OCI-LY3 (cell line): ENCODE results near the gene FAM110A.

Source experiments
- H2AFZ ChIP-seq: fragments of 200-600, 300-600 bp; shearing (Covaris generic); 2 replicates; pipeline ENCODE4 v1.6.0; 2014; ENCODE audit warnings: antibody characterized with exemption, low read depth, low read length
- H3K27ac ChIP-seq: fragments of 200-600, 300-600 bp; sonication (generic); 2 replicates; pipeline ENCODE4 v1.5.1; 2014; ENCODE audit warnings: mild to moderate bottlenecking, low read length, moderate library complexity, mixed read lengths
- H3K27me3 ChIP-seq: fragments of 200-600, 300-600 bp; sonication (generic); 2 replicates; pipeline ENCODE4 v1.6.1; 2014; ENCODE audit warnings: low read depth, low read length, mixed read lengths
- H3K36me3 ChIP-seq: fragments of 200-600, 300-600 bp; sonication (generic); replicated peaks from 2 replicates; pipeline ENCODE3; 2014; ENCODE audit warnings: low read depth, low read length, mixed read lengths
- H3K4me1 ChIP-seq: fragments of 300-600, 200-600 bp; sonication (generic); 2 replicates; pipeline ENCODE4 v1.6.1; 2014; ENCODE audit warnings: low read length, mixed read lengths
- H3K4me2 ChIP-seq: fragments of 200-600, 300-600 bp; sonication (generic); 2 replicates; pipeline ENCODE4 v1.6.1; 2014; ENCODE audit warnings: low read length, mixed read lengths
- H3K4me3 ChIP-seq: fragments of 300-600, 200-600 bp; sonication (generic); 2 replicates; pipeline ENCODE4 v1.5.1; 2014; ENCODE audit warnings: antibody characterized with exemption, mild to moderate bottlenecking, low read length, moderate library complexity
- H3K79me2 ChIP-seq: fragments of 300-600, 200-600 bp; shearing (Covaris generic); 2 replicates; pipeline ENCODE4 v1.6.1; 2014; ENCODE audit warnings: mild to moderate bottlenecking, low read length, mixed read lengths
- H3K9ac ChIP-seq: fragments of 300-600, 200-600 bp; shearing (Covaris generic); 2 replicates; pipeline ENCODE4 v1.6.0; 2014; ENCODE audit warnings: mild to moderate bottlenecking, low read length, moderate library complexity
- H3K9me3 ChIP-seq: fragments of 200-600, 300-600 bp; shearing (Covaris generic); 2 replicates; pipeline ENCODE4 v1.6.1; 2014; ENCODE audit warnings: low read length, mixed read lengths; ENCODE audit not compliant: insufficient read depth
- H4K20me1 ChIP-seq: fragments of 200-600, 300-600 bp; sonication (generic); 2 replicates; pipeline ENCODE4 v1.6.1; 2016; ENCODE audit warnings: low read length, mixed read lengths; ENCODE audit not compliant: insufficient read depth
- CTCF ChIP-seq: fragments of 200-600, 300-600 bp; sonication (generic); IDR thresholded peaks from 2 replicates; pipeline ENCODE4 v1.5.1; 2014; ENCODE audit warnings: antibody characterized with exemption, low read length, low read depth
- EZH2phosphoT487 ChIP-seq: fragments of 200-600 bp; shearing (Covaris generic); IDR thresholded peaks from 2 replicates; pipeline ENCODE4 v1.6.1; 2018; ENCODE audit warnings: antibody characterized with exemption, mixed run types, low read depth

FAM110A gene

GRCh38 chr20:881783-882144 is 48.2 kb downstream of the FAM110A start:
- 0 out of 2 replicates have a peak, but pooled peaks cover 5% of the 10 kb centered on the region for H3K27me3 ChIP-seq
- no peaks in the 10 kb centered on the region; the same call in 1 of the 2 replicates for H4K20me1 ChIP-seq
- peaks cover 7% of the 10 kb centered on the region for H3K4me1 ChIP-seq
- peak overlapping the region; percentile 18; the same call in 1 of the 2 replicates for H3K4me2 ChIP-seq
- H2AFZ ChIP-seq = no peak overlapping the region
- no peaks in the 10 kb centered on the region for H3K36me3 ChIP-seq
- no peaks in the 10 kb centered on the region for H3K9me3 ChIP-seq
- no peak for TF ChIP-seq EZH2phosphoT487
- no peak for TF ChIP-seq CTCF
- H3K79me2 ChIP-seq = no peaks in the 10 kb centered on the region
- H3K4me3 ChIP-seq = no peak overlapping the region
- H3K27ac ChIP-seq = no peak overlapping the region
- no peak overlapping the region for H3K9ac ChIP-seq

- no peaks in the 10 kb centered on the region for H3K79me2 ChIP-seq
- no peaks in the 10 kb centered on the region for H3K36me3 ChIP-seq
- no peaks in the 10 kb centered on the region for H3K9me3 ChIP-seq
- no peak overlapping the region for H3K9ac ChIP-seq
- no peak overlapping the region for H3K27ac ChIP-seq
- no peak overlapping the region for H3K4me3 ChIP-seq
- no peaks in the 10 kb centered on the region for H3K27me3 ChIP-seq
- peaks cover 7% of the 10 kb centered on the region for H3K4me1 ChIP-seq
- no peak overlapping the region for H2AFZ ChIP-seq
- H4K20me1 ChIP-seq = no peaks in the 10 kb centered on the region
- no peak overlapping the region for H3K4me2 ChIP-seq
- TF ChIP-seq EZH2phosphoT487 (no peak), CTCF (no peak)
These were observed 51.8 kb downstream of the FAM110A start for GRCh38 chr20:884983-885952.

- Histone ChIP-seq H3K4me3 (no peak overlapping the region), H3K9ac (no peak overlapping the region), H3K4me1 (no peaks in the 10 kb centered on the region), H3K36me3 (no peaks in the 10 kb centered on the region), H3K9me3 (no peaks in the 10 kb centered on the region), H3K4me2 (no peak overlapping the region), H3K79me2 (no peaks in the 10 kb centered on the region), H4K20me1 (no peaks in the 10 kb centered on the region), H3K27ac (no peak overlapping the region), H2AFZ (no peak overlapping the region), H3K27me3 (no peaks in the 10 kb centered on the region)
- TF ChIP-seq CTCF = no peak
- TF ChIP-seq EZH2phosphoT487 = no peak
These were observed 53.6 kb downstream of the FAM110A start for GRCh38 chr20:887137-887536.

GRCh38 chr20:888057-888456 is 54.5 kb downstream of the FAM110A start:
- Histone ChIP-seq H3K79me2 (no peaks in the 10 kb centered on the region), H3K9me3 (no peaks in the 10 kb centered on the region), H3K27me3 (no peaks in the 10 kb centered on the region), H3K27ac (no peak overlapping the region), H3K36me3 (no peaks in the 10 kb centered on the region), H3K9ac (no peak overlapping the region), H3K4me3 (no peak overlapping the region), H4K20me1 (no peaks in the 10 kb centered on the region), H3K4me2 (no peak overlapping the region), H3K4me1 (no peaks in the 10 kb centered on the region), H2AFZ (no peak overlapping the region)
- TF ChIP-seq EZH2phosphoT487 (no peak), CTCF (no peak)
